Activated CD4-positive, CD25-positive, alpha-beta regulatory T cell (primary cell): ENCODE results near the gene RNF212.

ENCODE experiments used
- DNase-seq, 4 experiments: peaks; one replicate each; lab custom pipeline; 2025; lab: John Stamatoyannopoulos, UW

Gene RNF212

GRCh38 chr4:1090465-1091440 lies 22.6 kb downstream of the RNF212 start:
- DNase-seq, result no peak

- DNase-seq, result no peak
These were observed 23.3 kb downstream of the RNF212 start for GRCh38 chr4:1090036-1090435.

GRCh38 chr4:1087371-1087770 lies 26.0 kb downstream of the RNF212 start:
- no peak for DNase-seq

GRCh38 chr4:1086011-1086410 lies 27.4 kb downstream of the RNF212 start:
- no peak for DNase-seq

DNA sequence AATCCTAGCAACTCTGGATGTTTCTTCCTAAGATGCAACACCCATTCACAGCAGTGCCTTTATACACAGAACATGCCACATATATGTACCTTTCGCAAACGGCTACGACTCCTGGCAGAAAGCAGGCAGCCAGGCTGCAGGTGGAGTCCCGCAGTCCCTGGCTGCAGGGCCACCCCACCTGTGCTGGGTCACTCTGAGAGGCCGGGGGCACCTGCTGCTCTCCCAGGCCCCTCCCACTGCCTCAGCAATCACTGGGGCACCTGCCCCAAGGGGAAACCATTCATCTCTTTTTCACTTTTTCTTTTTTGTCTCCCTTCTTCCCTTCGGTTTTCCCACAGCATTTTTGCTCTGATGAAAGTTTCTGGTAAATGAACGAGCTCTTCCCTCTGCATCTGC lies 28.0 kb downstream of the RNF212 start:
- no peak for DNase-seq

- no peak for DNase-seq
These were observed 28.5 kb downstream of the RNF212 start for GRCh38 chr4:1084796-1085403.

DNA sequence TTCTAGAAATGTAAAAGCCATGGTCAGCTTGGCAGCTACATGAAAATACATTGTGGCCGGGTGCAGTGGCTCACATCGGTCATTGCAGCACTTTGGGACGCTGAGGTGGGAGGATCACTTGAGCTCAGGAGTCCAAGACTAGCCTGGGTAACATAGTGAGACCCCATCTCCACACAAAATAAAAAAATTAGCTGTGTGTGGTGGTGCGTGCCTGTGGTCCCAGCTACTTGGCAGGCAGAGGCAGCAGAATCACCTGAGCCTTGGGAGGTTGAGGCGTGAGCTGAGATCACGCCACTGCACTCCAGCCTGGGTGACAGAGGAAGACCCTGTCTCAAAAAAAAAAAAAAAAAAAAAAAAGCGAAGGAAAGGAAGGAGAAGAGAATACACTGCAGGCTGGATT lies 29.0 kb downstream of the RNF212 start:
- no peak for DNase-seq

GRCh38 chr4:1082215-1083182 lies 30.9 kb downstream of the RNF212 start:
- DNase-seq, result no peak

DNA sequence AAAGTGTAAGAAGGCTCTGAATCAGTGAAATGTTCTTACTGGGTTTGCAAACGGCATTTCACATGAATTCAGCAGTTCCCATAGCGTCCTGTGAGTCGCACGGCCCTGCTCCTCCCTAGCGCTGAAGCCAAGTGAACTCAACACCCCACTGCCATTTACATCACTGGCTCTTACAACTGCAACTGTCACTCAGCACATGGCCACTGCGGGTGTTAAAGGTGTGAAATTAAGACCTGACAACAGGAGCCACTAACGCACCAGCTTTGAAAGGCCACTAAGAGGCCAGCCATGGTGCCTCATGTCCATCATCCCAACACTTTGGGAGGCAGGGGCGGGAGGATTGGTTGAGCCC lies 31.7 kb downstream of the RNF212 start:
- no peak for DNase-seq

DNA sequence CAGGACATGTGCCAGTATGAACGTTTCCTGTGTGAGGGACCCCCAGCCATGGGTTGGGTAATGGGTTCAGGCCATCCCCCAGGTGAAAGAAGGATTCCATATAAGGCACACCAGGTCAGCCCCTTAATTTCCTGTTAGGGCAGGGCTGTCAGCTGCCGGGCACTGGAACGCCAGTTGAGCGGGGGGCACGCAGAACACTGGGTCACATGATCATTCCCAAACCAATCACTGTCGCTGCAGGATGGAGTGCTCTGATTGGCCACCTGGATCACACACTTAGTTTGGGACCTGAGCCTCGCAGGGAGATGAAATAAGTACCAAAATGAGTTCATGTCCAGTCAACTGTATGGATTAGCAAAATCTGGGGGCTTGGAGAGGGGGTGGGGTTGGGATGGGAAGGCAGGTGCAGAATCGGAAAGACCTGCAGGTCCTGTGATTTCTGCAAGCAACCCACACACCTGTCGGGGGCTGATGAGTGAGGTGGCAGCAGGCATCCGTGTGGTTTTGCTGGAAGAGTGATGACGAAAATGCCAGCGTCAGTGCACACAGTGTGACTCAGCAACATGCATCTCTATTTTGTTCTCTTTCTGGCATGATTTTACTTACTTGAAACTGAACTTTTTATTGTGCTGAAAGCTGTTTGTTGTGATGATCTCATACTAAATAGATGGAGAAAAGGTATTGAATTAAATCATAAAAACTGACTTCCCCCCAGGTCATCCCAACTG lies 32.2 kb downstream of the RNF212 start:
- DNase-seq, result no peak

- DNase-seq, result no peak
These were observed 32.9 kb downstream of the RNF212 start for GRCh38 chr4:1080432-1080831.

DNA sequence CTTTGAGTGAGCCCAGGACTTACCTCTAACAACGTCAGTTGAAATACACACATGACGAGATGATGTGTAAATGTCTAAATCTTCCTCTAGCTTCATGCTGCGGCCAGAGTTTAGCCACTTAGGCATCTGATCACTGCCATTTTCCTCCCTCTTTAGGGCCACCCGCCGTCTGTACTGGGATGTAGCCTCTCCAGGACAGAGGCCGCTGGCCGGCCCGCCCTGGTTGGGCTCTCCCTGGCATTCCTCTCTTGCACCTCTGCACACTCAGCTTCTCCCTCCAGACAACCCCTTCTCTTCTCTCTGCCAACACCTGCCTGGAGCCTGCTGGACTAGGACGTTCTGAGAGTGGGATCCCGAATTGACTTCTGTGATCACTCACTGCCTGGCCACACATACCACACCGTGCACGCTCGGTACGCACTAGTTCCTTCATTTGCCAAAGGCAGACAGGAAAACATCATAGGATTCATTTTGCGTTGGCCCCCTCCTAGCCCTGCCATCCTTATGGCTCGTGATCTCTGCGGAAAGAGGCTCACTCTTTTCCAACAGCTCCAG lies 33.6 kb downstream of the RNF212 start:
- DNase-seq, result no peak

- no peak for DNase-seq
These were observed 34.9 kb downstream of the RNF212 start for GRCh38 chr4:1078490-1078889.

- DNase-seq, result no peak
These were observed 35.5 kb downstream of the RNF212 start for GRCh38 chr4:1077711-1078477.

DNA sequence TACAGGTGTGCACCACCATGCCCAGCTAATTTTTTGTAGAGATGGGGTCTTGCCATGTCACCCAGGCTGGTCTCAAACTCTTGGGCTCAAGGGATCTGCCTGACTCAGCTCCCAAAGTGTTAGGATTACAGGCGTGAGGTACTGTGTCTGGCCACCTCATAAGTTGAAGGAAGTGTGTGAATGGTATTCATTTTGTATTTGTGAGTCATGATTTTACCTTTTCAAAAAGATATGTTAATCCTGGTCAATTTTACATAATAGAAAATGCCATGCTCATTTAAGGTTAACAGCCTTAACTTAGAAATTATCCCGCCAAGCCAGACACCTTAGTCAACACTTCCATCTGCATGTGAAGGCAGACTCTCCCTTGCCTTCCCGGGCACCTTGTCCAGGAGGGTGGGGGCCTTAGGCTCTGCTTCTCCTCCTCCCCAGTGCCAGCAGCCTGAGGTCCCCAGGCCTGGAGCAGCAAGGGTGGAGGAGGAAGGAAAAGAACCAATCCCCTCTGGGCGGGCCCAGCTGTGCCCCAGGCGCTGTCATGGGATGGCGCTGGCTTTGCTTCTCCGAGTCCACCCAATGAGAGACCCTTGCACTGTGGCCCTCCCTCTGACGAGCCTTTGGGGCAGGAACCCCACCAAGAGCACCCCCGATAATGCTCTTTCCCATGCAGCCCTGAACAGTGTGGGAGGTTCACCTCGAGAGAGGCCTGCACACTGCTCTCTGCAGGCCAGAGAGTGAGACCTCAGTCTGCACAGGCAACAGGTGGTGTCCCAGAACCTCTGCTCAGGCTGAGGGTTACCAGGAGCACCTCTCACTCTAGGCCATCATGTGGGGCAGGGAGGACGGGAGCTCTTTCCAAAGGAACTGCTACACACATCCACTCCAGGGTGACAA lies 37.3 kb downstream of the RNF212 start:
- DNase-seq, result no peak

DNA sequence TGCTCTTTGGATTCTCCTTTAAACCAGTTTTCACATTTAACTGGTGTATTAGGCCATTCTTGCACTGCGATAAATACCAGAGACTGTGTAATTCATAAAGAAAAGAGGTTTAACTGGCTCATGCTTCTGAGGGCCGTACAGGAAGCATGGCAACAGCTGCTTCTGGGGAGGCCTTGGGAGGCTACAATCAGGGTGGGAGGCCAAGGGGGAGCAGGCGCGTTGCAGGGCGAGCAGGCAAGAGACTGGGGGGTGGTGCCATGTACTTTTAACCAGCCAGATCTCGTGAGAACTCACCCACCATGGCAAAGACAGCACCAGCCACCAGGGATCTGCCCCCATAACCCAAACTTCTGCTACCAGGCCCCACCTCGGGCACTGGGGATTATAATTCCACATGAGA lies 38.1 kb downstream of the RNF212 start:
- no peak for DNase-seq

DNA sequence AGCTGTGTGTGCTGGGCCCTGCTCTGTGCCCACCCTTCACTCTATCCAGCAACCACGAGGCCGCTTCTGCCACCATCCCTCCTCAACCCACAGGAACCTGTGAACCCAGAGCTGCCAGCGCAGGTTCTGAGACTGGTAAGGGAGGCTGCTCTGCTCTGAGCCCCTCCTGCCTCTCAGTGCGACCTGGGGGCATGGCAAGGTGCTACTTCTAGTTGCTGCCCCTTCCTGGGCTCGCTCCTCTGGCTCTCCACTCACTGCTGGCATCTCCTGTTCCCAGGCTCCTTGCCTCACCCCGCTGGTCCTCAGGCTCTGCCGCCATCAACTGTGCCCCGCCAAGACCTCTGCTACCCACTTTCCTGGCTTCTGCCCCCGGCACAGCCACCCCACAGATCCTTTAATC lies 39.3 kb downstream of the RNF212 start:
- DNase-seq, result no peak

DNA sequence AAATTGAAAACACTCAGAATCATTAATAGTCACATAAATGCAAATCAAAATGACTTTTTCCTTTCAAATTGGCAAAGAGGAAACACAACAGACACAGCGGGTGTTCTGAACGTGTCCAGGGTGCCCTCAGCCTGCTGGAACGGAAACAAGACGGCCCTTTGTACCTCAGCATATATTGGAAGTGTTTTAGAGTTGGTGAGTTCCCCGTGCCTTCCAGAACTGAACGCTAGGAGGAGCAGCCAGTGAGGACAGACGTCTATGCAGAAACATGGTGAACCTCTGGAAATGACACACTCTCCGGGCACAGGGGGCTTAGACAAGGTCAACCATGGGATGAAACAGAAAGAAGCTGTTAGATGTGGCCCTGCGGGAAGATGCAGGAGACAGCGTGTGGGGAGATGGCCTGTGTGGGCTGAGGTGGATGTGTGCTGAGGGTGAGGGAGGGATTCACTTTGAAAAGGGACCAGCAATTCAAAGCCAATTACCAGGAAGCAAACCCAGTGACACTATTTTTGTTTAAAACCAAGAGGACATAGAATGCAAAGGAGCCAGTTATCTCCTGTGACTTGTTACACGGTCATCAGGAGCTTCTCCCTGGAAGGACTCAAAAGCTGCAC lies 40.4 kb downstream of the RNF212 start:
- DNase-seq, result peak in 1 of 4 experiments; percentile 26

GRCh38 chr4:1069394-1069793 lies 44.0 kb downstream of the RNF212 start:
- no peak for DNase-seq
